Ovary (tissue), 3 donors: Measurements from ENCODE around the gene VWA5B1.

Experiments
- POLR2A ChIP-seq: fragments of 450-650 bp; IDR thresholded peaks from one replicate; pipeline ENCODE4 v1.6.1; 2017; ENCODE audit warnings: antibody characterized with exemption, mild to moderate bottlenecking, moderate library complexity
- TF ChIP-seq, protein P1 (sequence below), 3 donors: fragments of 450-650 bp in 2 of 3; fragments of 200-600 bp in 1 of 3; IDR thresholded peaks; one replicate each; pipeline versions ENCODE4 v1.5.1 to v1.8.0; 2016 to 2022; ENCODE audit warnings: antibody characterized with exemption in 3 of 3, mild to moderate bottlenecking in 1 of 3
- donor health status: DM: no; HTN: no; CAD: no.

DNA sequence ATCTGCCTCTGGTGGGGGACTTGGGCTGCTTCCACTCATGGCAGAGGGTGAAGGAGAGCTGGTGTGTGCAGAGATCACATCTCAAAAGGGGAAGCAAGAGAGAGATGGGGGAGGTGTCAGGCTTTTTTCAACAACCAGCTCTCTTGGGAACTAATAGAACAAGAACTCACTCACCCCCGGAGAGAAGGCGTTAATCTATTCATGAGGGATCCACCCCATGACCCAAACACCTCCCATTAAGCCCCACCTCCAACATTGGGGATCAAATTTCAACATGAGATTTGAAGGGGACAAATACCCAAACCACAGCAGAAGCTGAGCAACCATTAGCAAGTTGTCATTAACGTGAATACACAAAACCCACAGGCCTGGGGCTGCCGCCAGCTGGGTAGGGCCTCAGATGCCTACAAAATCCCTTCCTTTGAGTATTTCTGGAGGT is 12.0 kb upstream of the VWA5B1 start:
- TF ChIP-seq, protein P1, sequence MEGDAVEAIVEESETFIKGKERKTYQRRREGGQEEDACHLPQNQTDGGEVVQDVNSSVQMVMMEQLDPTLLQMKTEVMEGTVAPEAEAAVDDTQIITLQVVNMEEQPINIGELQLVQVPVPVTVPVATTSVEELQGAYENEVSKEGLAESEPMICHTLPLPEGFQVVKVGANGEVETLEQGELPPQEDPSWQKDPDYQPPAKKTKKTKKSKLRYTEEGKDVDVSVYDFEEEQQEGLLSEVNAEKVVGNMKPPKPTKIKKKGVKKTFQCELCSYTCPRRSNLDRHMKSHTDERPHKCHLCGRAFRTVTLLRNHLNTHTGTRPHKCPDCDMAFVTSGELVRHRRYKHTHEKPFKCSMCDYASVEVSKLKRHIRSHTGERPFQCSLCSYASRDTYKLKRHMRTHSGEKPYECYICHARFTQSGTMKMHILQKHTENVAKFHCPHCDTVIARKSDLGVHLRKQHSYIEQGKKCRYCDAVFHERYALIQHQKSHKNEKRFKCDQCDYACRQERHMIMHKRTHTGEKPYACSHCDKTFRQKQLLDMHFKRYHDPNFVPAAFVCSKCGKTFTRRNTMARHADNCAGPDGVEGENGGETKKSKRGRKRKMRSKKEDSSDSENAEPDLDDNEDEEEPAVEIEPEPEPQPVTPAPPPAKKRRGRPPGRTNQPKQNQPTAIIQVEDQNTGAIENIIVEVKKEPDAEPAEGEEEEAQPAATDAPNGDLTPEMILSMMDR (IDR thresholded peaks at IDR 0.05): no peak
- no peak for TF ChIP-seq POLR2A
